ENCODE measurements around the gene ACVR2A. TPM values are rescaled to one million over a fixed set of nuclear protein-coding genes. Genes with fewer than 3 reads are reported as not detected.

ACVR2A gene
- polyA plus RNA-seq, 1 of the 3 experiments (the other 2 are of a cell fraction): 1.6 TPM

DNA sequence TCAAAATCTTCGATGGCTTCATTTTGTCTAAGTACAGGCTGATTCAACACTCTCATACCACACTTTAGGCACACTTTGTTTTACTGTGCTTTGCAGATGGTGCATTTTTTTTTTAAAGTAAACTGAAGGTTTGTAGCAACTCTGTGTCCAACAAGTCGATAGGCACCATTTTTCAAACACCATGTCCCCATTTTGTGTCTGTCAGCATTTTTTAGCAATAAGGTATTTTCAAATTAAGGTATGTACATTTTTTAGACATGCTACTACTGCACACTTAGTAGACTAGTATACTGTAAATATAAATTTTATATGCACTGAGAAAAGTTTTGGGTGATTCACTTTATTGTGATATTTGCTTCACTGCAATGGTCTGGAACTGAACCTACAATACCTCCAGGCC, 131.3 kb downstream of the ACVR2A start:
- Histone ChIP-seq H4K20me1 (ENCODE audit: insufficient read depth) (no peaks in the 10 kb centered on the region), H3K9ac (no peak overlapping the region), H3K4me3 (ENCODE audit: low read depth in 2 of 2, low read length in 1 of 2) (no peak overlapping the region), H3K36me3 (replicated peaks in 1 of 2; ENCODE audit: control insufficient read depth in 1 of 2, insufficient read depth in 2 of 2, low read length in 1 of 2) (peaks cover 10 to 20% of the 10 kb centered on the region in 2 experiments), H3K4me1 (ENCODE audit: control insufficient read depth in 1 of 2, insufficient read depth in 2 of 2, low read depth in 1 of 2, low read length in 1 of 2) (no peaks in the 10 kb centered on the region; a peak in 2 of 4 replicates), H3K4me2 (no peak overlapping the region), H3K9me3 (peaks cover 5% of the 10 kb centered on the region; the same call in 1 of the 2 replicates), H3K79me2 (ENCODE audit: insufficient read depth) (peaks cover 36% of the 10 kb centered on the region; the same call in 1 of the 2 replicates), H3K9me2 (no peaks in the 10 kb centered on the region), H3F3A (replicated peaks; ENCODE audit: insufficient read depth) (no peaks in the 10 kb centered on the region), H3K27me3 (ENCODE audit: insufficient read depth) (no peaks in the 10 kb centered on the region), H3K27ac (ENCODE audit: low read depth in 2 of 2, low read length in 1 of 2) (no peak overlapping the region), H2AFZ (ENCODE audit: low read depth) (no peak overlapping the region)
- POLR2A ChIA-PET: no interaction called here
- 100% methylated on average over 2 of the region's 2 CpGs for WGBS (ENCODE audit: low lambda C conversion rate)
- DNase-seq: no peak
- CTCF ChIA-PET: interaction anchor here (3.0 kb wide), 1 partner anchor 13 kb away, joined by 11 read pairs; no protein-coding TSS in a partner anchor
- no peak for TF ChIP-seq RXRA (IDR thresholded peaks at IDR 0.05; ENCODE audit: borderline replicate concordance, low read depth)
- TF ChIP-seq SIN3A (IDR thresholded peaks at IDR 0.05; ENCODE audit: borderline replicate concordance, low read depth, low read length): no peak
- no peak for TF ChIP-seq FOXJ3 (CRISPR knock-in tag; IDR thresholded peaks at IDR 0.05)
- TF ChIP-seq RFX5 (IDR thresholded peaks at IDR 0.05; ENCODE audit: low read length): no peak
- TF ChIP-seq MXI1 (IDR thresholded peaks at IDR 0.05; ENCODE audit: low read depth, low read length): no peak

- Histone ChIP-seq H3F3A (replicated peaks; ENCODE audit: insufficient read depth) (no peaks in the 10 kb centered on the region), H2AFZ (ENCODE audit: low read depth) (no peak overlapping the region), H3K4me1 (ENCODE audit: control insufficient read depth in 1 of 2, insufficient read depth in 2 of 2, low read depth in 1 of 2, low read length in 1 of 2) (peaks cover 5 to 7% of the 10 kb centered on the region in 2 experiments; a peak in 3 of 4 replicates), H3K9me3 (peaks cover 5% of the 10 kb centered on the region; the same call in 1 of the 2 replicates), H3K9ac (no peak overlapping the region), H3K4me3 (ENCODE audit: low read depth in 2 of 2, low read length in 1 of 2) (no peak overlapping the region), H3K4me2 (no peak overlapping the region), H3K27ac (ENCODE audit: low read depth in 2 of 2, low read length in 1 of 2) (no peak overlapping the region; a peak in 1 of 4 replicates), H3K79me2 (ENCODE audit: insufficient read depth) (peaks cover 39% of the 10 kb centered on the region), H3K27me3 (ENCODE audit: insufficient read depth) (no peaks in the 10 kb centered on the region), H3K9me2 (no peaks in the 10 kb centered on the region), H4K20me1 (ENCODE audit: insufficient read depth) (no peaks in the 10 kb centered on the region), H3K36me3 (replicated peaks in 1 of 2; ENCODE audit: control insufficient read depth in 1 of 2, insufficient read depth in 2 of 2, low read length in 1 of 2) (peaks cover 6 to 13% of the 10 kb centered on the region in 2 experiments)
- no peak for DNase-seq
- 100% methylated on average over 2 of the region's 3 CpGs for WGBS (ENCODE audit: low lambda C conversion rate)
- TF ChIP-seq RFX5 (IDR thresholded peaks at IDR 0.05; ENCODE audit: low read length): no peak
- no peak for TF ChIP-seq RCOR1 (IDR thresholded peaks at IDR 0.05; ENCODE audit: low read length)
- ChIA-PET CTCF (interaction anchor here (0.9 kb wide), 2 partner anchors 13 to 875 kb away, joined by 3 read pairs; no protein-coding TSS in a partner anchor), POLR2A (interaction anchor here (0.8 kb wide), 1 partner anchor 17 kb away, joined by 3 read pairs; no protein-coding TSS in a partner anchor)
Measured at GRCh38 chr2:147977679-147978078, 132.8 kb downstream of the ACVR2A start.

Small RNAs within 50 kb of the gene (small RNA-seq; reads per million reads assigned to genes)
- 0 reads per million in 7 experiments for gene RNU6-1275P

Other genes starting within 250 kb of the ACVR2A start
- gene ORC4, start 175.7 kb downstream of the ACVR2A start, polyA plus RNA-seq (2012; rRNA removed): 15.2 and 22.0 TPM in 2 replicates
- gene MBD5, start 176.1 kb downstream of the ACVR2A start, polyA plus RNA-seq (2012; rRNA removed): 7.4 and 11.7 TPM in 2 replicates

Measured in SK-N-SH (cell line).